HG03196 (cell line): ENCODE data around the gene HIP1.
"Not testable (repeated sequence)": the region's sequence is repeated elsewhere in the genome, so short reads cannot be mapped to it uniquely, and the experiment has no call there.

ENCODE experiments used
- ATAC-seq: cut with Tn5 transposase; IDR thresholded peaks from one replicate; pipeline ENCODE4 v1.9.1; 2021; ENCODE audit not compliant: unreplicated experiment

The HIP1 gene

GRCh38 chr7:75583255-75583654 lies 155.5 kb downstream of the HIP1 start:
- no peak for ATAC-seq

DNA sequence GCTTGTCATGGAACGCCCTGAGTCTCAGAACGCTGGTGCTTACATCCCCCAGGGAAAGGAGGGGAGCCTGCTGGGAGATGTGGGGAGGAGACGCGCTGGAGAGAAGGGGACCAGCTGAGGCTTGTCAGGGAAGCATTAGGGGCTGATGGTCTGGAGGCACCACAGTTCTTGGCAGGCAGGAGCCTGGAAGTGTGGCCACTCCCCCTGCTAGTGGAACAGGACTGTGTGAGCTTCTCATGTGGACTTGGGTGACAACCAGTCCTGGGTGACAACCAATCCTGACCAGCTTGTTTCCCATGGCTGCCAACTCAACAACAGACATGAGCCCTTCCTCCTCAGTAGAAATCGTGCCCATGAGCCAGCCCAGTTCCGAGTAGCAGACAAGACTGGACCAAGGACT lies 158.8 kb downstream of the HIP1 start:
- ATAC-seq: no peak

DNA sequence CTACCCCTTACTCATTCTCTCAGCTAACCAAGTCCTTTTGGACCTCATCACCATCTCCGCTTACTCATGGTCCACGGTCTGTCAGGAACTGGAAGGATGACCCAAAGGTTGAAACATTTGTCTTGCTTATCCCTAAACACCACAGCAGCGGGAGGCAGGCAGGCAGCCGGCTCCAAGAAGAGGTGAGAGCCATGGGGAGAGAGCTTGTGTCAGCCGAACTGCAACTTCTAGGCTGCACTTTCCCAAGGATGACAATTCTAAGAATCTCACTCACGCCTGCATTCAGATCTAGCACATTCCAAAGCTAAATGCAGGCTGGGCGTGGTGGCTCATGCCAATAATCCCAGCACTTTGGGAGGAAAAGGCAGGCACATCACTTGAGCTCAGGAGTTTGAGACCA lies 160.7 kb downstream of the HIP1 start:
- ATAC-seq: no peak

GRCh38 chr7:75575488-75576121 lies 163.1 kb downstream of the HIP1 start:
- ATAC-seq: no peak

DNA sequence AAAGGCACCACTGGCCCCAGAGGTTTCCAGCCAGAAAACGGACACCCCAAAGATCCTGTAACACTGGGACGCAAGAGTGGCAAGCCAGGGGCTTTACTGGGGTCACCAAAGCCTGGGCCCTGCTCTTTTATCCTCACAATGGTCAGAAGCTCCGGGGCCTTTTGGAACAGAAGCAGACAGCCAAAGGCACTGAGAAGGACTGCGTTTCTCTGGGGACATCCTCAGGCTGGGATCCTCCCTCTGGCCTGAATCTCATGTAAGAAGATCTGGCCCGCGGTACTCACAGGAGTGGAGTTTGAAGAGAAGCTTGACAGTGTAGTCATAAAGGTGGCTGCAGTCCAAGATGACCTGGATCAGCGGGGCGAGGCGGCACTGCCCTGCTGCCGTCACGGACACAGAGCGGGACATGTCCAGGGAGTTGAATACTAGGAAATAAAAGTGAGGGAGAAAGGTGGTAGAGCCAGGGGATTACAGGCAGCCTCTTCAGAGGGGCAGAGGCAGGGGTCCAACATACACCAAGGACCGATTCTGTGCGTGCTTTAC lies 165.2 kb downstream of the HIP1 start:
- ATAC-seq: no peak

- no peak for ATAC-seq
Observed at GRCh38 chr7:75572814-75573213, 165.9 kb downstream of the HIP1 start.

- no peak for ATAC-seq
Observed at GRCh38 chr7:75572396-75572795, 166.3 kb downstream of the HIP1 start.

- ATAC-seq: no peak
Observed at GRCh38 chr7:75571209-75571608, 167.5 kb downstream of the HIP1 start.

GRCh38 chr7:75569629-75570282 lies 169.0 kb downstream of the HIP1 start:
- ATAC-seq: not testable (repeated sequence)

DNA sequence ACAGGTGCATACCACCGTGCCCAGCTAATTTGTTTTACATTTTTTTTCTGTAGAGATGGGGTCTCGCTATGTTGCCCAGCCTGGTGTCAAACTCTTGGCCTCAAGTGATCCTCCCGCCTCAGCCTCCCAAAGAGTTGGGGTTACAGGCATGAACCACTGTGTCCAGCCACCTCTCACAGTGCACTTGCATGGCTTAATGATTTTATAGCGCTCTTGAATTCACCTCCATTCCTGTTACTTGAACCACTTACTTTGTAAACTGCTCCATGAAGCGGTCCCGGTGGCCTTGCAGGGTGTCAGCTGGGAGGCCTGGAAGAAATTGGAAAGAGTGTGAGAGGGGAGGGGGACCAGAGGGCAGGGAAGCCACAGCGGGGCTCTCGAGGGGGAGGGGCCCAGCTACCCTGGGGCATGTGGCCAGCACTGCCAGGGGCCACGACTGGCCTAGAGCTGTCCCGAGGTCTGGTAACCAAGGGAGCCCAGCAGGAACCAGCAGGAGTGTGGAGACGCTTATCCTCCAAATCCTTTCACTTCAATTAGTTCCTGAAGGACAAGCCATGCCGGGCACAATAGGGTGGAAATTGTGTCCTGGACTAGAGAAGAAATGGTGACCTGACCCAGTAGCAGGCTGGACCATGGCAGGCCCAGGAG lies 170.7 kb downstream of the HIP1 start:
- no peak for ATAC-seq

DNA sequence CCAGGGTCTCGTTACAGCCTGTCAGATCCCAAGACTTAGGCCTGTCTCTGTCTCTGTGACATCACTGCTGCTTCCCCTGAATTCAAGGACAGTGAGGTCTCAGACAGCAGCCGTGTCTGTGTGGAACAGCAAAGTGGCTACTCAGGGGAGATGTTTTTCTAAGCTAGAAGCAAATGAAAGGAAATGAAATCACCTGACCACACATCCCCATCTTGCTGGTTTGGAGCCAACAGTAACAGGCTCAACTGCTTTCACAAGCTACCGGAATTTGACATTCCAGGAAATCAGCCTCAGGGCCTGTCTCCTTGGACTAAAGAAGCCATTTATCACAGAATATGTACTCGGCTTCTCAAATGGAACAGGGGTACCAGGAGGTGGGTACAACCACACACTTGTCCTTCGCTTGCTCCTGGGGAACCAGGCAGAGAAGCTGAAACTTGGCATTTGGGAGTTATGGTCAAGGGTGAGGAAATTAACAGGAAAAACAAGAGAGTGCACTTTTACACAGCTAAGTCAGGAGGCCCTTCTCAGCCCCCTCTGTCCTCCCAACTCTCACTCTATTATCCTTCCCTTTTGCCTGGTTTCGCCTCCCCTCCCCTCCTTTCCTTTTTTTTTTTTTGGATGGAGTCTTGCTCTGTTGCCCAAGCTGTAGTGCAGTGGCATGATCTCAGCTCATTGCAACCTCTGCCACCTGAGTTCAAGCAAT lies 173.5 kb downstream of the HIP1 start:
- ATAC-seq: no peak

GRCh38 chr7:75563171-75563570 lies 175.6 kb downstream of the HIP1 start:
- no peak for ATAC-seq

DNA sequence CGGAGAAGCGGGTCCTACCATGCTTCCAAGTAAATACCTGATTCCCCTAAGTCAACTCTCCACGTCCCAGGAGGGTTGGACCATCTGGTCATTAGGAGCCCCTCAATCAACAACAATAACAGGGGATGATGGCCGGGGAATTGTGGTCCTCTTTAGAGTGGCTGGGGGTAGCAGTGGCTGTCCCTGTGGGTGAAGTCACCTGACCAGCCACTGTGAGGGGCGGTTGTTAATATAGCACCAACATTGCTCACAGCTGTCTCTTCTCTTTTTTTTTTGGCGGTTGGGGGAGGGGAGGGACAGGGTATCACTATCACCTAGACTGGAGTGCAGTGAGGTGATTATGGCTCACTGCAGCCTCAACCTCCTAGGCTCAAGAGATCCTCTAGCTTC lies 178.8 kb downstream of the HIP1 start:
- ATAC-seq: no peak

GRCh38 chr7:75559355-75559975 lies 179.3 kb downstream of the HIP1 start:
- no peak for ATAC-seq

- ATAC-seq: not testable (repeated sequence)
Observed at GRCh38 chr7:75556835-75557234, 181.9 kb downstream of the HIP1 start.

GRCh38 chr7:75555736-75556135 lies 183.0 kb downstream of the HIP1 start:
- ATAC-seq: no peak

DNA sequence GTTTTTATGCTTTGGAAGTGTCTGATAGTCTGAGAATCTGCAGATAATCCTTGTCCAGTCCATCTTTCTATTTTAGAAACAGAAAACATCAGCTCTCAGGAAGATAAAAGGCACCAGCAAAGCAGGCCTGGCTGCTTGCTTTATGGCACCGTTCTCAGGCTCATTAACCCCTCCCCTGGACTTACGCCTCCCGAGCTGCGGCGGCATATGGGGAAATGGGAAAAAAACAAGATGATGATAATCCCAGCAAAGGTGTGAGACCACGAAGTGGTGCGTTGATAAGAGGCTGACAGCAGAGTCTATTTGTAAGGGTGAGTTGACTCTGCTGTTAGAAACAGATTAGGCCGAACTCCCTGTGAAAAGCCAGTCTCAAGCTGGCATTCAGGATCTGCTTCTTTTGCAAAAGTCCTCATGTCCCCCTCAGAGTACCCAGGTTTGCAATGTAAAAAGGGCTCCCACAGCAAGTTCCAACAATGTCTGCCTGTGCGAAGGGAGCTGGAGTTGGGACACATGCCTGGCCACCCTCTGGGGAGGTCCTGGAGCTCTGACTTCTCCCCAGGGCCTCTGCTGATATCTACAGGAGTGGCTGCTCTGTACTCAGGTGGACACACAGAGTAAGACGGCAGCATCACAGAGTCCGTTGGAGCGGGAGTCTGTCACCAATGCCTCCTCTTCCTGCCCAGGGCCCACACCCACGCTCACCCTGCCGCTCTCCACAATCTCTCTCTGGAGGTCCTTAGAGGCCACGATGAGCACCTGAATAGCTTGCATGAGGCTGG lies 192.3 kb downstream of the HIP1 start:
- ATAC-seq: no peak

- no peak for ATAC-seq
Observed at GRCh38 chr7:75537731-75538130, 201.0 kb downstream of the HIP1 start.

GRCh38 chr7:75536940-75537538 lies 201.7 kb downstream of the HIP1 start:
- no peak for ATAC-seq

DNA sequence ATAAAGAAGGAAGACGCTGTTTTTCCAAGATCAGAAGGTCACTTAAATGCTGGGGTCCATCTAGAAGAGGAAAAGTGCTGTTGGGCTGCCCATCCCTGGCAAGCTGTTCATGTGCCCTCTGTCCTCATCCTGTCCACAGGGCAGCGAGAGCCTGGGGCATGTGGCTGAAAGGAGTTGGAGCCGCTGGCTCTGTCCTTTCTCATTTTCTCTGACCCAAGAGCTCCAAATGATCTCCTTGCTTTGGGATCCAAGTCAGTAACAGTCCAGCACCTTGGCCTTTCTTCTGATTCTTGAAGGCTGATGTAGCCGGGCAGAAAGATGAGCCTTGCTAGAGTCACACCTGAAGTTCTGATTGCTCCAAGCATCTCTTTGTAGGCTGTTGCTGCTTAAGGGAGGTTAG lies 202.2 kb downstream of the HIP1 start:
- ATAC-seq: no peak
